SIG-M5 (cell line): ENCODE measurements around the gene TNFRSF25.
"Not testable (repeated sequence)": the region's sequence is repeated elsewhere in the genome, so short reads cannot be mapped to it uniquely, and the experiment has no call there.

Experiments
- DNase-seq: peaks from one replicate; lab custom pipeline; 2025; lab: John Stamatoyannopoulos, UW

TNFRSF25 gene

DNA sequence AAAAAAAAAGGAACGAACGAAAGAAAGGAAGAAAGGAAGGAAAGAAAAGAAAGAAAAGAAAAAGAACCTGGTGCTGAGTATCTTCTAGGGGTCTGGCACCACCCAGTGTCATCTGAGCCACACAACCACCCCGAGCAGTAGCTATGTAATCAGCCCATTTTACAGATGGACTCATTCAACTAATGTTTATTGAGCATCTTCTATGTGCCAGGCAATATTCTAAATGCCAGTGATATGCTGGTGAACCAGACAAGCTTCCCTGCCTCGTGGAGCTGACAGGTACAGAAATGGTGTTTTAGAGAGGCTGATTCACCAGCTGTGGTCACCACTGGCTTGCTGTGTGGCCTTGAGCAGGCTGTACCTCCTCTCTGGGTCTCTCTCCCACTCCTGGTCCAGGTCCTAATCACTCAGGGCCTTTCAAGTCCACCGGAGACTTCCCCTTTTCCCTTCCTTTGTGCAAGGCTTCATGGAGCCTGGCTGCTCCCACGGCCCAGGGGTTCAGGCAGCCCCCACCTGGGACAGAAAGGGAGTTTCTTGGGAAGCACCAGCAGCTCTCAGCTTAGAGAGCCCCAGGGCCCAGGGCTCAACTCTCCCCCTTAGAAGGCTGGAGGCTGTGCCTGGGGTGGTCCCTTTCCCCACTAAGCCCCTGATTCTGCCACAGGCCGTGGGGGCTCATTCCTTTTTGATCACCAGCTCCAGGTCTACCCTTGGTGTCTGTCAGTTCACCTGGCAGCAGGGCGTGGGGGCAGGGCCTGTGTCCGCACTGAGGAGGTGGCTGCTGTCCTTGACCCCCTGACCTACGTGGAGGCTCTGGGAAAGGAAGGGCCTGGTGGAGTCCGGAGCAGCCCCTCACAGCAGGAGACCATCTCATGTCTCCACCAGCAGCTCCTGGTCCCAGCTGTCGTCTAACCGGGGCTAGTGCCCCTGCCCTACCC is 34.1 kb downstream of the TNFRSF25 start:
- DNase-seq = not testable (repeated sequence)

GRCh38 chr1:6429660-6430411 is 36.1 kb downstream of the TNFRSF25 start:
- not testable (repeated sequence) for DNase-seq

- not testable (repeated sequence) for DNase-seq
Observed at GRCh38 chr1:6428453-6428852, 37.5 kb downstream of the TNFRSF25 start.

DNA sequence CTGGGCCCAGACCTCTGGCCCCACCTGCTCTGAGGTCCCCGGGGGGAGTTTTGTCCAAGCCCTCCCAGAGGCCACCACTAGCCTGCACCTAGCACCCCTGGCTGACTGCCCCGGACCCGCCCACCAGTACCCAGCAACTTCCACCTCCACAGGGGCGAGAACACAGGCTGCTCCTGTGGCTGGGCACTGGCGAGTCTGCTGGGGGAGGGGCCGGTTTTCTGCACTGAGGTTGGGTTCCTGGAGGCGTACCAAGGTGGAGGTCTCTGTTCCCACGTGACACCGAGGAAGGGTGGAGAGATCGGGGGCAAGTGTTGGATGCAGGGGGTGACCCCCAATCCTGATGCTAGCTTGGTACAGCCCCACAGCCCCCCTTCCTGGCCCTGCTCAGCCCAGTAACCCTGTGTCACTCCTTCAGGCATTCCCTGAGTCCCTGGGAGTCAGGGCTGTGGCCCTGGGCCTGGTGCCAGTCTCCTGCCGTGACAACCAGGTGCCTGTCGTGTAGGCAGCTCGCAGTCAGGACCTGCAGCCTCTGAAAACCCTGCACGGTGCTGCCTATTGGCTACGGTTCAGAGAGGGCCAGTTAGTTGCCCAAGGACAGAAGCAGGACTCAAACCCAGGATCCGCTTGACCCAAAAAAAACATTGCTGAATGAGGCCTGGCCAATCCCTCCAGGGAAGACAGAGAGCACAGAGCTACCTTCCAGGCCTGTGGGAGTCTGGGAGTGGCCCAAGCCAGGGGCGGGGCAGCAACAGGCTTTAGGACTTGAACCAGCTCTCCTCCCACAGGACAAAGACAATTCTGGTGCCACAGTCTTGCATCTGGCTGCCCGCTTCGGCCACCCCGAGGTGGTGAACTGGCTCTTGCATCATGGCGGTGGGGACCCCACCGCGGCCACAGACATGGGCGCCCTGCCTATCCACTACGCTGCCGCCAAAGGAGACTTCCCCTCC is 38.3 kb downstream of the TNFRSF25 start:
- DNase-seq = no peak

GRCh38 chr1:6426972-6427350 is 39.0 kb downstream of the TNFRSF25 start:
- DNase-seq = no peak

DNA sequence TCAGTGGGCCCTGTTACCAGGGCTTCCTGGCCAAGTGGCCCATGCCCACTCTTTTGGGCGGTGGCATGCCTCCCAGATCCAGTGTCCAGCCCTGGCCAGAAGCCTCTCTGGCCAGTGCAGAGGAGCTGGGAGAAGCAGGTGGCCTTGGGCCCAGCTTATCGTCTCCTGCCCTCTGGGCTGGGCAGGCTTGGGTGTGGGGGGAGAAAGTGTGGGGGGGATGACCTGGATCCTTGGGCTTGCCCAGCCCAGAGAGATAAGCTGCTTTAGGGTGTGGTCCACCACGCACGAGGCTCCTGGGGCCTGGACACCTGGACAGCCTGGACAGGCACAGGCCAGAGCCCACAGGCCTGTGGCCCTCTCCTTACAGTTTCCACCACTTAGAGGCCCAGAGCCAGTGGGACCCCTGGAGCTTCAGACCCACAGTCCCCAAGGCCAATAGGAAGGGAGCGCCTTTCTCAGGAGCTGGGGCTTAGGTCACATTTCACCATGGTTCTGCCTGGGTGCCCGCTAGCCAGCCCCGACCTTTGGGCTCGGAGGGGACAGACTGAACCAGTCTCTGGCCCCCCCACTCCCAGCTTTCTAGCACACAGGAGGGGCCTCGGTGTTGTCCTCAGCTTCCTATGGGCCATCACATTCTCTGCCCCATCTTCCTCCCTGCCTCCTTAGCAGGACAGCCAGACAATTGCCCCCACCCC is 39.5 kb downstream of the TNFRSF25 start:
- DNase-seq = no peak

DNA sequence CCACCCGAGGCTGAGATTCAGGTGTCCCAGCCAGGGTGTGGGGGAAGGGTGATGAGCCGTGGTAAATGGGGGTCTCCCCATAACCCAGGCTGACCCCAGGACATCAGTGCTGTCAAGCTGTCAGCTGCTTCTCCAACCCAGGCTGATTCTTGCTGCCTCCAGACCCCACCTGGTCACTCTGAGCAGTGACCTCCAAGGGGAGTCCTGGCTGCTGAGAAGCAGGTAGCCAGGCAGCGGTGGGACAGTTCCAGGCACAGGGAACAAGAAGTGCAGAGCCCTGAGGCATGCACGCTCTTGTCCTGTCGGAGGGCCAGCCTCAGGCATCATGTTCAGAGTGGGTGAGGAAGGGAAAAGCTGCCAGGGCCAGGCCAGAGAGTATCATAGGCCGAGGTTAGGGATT is 40.3 kb downstream of the TNFRSF25 start:
- no peak for DNase-seq

- no peak for DNase-seq
Observed at GRCh38 chr1:6424619-6425593, 41.1 kb downstream of the TNFRSF25 start, which contains the start of gene ESPN. ESPN (plus strand) TSS chr1:6424776; CDS start chr1:6424956, 180 bp downstream.

DNA sequence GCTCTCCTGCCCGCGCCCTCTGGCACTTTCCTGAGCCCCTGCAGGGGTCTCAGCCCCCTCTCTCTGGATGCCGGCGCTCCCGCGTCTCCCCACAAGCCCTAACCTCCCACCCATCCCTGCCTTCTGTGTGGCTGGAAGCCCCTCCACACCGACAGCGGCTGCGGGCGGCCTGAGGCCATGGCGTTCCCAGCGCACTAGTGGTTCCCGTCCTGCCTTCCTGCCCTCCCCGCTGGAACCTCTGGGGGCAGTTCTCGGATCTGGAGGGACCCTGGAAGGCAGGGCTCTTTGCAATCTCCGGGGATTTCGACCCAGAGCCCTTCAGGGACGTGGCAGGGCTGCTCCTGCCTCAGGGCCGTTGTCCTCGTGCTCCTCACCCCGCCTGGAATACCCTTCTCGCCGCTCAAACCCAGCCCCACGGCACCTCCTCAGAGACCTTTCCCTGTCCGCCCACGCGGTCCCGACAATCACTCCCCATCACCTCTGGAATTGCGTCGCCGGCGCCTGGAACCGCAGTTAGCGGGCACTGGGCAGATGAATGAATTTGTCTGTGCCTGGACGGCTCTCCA is 41.9 kb downstream of the TNFRSF25 start:
- no peak for DNase-seq

- no peak for DNase-seq
Observed at GRCh38 chr1:6423321-6423999, 42.5 kb downstream of the TNFRSF25 start.

DNA sequence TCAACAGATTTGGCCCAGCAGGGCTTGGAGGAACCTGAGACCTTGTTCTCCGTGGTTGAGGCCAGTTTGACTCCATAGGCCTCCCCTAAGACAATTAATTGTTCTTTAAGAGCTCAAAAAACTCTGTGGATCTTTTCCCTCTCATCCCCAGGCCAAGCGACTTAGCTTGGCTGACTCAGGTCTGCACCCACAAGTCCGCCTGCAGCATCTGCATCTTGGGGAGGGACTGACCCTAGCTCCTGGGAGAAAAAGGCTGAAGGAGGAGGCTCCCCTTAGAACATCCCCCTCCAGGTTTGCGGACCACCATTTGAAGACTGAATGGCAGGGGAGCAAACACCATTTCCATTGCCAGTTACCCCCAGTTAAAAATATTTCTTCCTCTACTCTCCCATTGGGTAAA is 44.7 kb downstream of the TNFRSF25 start:
- DNase-seq = no peak

DNA sequence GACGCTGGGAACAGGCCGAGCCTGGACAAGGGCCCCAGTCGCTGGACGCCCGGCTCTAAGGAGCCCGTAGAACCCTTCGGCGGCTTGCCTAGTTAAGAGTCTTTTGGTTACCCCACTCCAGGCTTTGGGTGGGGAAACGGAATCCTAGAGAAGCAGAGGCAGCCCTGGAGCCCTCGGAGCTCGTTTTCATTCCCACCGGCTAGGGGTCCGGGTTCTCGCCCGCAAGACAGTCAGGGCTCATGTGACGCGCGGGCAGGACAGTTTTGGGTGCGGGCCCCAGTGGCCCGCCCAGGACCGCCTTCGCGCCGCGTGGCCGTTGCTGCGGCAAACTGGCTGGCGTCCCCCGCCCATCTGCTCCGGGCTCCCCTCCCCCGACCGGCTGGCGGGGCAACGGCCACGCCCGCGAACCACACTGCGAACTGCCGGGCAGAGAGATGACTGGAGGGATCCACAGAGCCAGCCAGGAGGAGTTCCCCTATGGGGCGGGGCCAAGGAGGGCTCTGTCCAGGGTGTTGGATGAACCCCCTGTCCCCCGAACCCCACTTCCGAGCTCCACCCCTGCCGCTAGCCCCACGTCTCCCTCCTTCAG is 45.4 kb downstream of the TNFRSF25 start:
- DNase-seq = no peak

DNA sequence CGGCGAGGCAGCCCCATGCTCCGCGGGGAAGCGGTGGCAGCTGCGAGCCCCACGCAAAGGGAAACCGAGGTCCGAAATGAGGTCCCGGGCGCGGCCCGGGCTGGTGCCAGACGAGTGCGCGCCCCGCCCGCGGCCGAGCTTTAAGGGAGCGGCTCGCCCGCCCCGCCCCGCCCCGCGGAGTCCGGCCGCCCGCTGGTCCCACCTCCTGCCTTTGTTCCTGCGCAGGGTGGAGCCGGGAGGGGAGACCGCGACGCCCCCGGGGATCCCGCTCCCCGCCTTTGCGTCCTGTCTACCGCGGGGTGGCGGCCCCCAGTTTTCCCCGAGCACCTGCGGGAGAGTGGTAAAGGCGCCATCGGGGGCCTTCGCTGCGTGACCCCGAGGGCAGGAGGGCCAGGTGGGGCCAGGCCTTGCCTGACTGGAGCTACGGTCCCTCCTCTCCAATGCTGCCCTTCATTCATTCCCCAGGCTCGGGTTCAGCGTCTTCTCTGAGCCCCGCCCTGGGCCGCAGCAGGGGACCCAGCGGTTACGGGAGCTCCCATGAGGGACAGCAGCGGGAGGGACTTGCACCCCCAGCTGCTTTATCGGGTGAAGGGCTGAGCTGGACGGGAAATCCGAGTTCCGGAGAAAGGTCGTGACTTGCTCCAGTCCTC is 46.0 kb downstream of the TNFRSF25 start, which contains the start of gene HES2:
Gene HES2 (minus strand): TSS at position 116 of the 650 bp plus-strand sequence. CDS start 99 bp downstream, at position 17.
- no peak for DNase-seq

DNA sequence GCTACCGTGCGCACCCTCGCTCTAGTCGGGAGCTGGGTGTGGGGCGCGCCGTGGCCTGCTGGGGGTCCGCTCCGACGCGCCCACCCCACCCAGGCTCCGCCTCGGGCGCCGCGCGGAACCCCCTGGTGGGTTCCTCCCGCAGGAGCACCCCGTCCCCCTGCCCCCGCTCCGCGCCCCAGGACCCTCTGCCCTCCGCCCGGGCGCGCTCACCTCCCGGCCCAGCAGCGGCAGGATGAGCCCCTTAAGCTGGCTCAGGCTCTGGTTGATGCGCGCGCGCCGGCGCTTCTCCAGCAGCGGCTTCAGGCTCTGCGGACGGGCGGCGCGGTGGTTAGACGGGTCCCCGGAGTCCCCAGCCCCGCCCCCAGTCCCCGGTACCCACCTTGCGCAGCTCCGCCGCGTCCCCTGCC is 46.6 kb downstream of the TNFRSF25 start:
- DNase-seq = no peak

- no peak for DNase-seq
Observed at GRCh38 chr1:6418668-6419396, 47.1 kb downstream of the TNFRSF25 start.

GRCh38 chr1:6417961-6418667 is 47.9 kb downstream of the TNFRSF25 start:
- DNase-seq = no peak

DNA sequence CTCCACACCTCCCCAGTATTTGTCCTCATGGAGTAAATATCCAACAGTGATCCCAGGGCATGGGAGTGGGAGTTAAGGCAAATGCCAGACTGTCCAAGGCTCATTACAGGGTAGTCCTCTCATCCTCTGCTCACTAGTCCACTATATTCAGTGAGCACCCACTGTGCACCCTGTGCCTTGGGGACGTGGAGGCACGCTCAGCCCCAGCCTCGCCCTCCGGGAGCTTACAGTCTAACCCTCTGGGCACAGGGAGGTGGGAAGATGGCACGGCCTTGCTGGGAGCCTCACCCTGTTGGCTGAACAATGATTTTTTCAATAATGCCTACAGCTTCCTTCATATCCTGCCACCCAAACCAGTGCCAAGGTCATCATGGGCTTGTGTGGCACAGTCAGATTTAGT is 49.1 kb downstream of the TNFRSF25 start:
- no peak for DNase-seq
